Erythroblast (primary cell): ENCODE measurements around the gene PSME1.

Source experiments
- DNase-seq, 2 experiments: peaks; one replicate each; lab custom pipeline; 2025; lab: John Stamatoyannopoulos, UW
- GATA1 ChIP-seq: IDR thresholded peaks from 2 replicates; pipeline ENCODE4 v1.6.1; 2011; ENCODE audit warnings: low read depth, mild to moderate bottlenecking, control low read depth, low read length, moderate library complexity
- POLR2A ChIP-seq: IDR thresholded peaks from 2 replicates; pipeline ENCODE4 v1.6.1; 2011; ENCODE audit warnings: mild to moderate bottlenecking, low read length

Gene PSME1

GRCh38 chr14:24183014-24183481 is 47.1 kb downstream of the PSME1 start:
- TF ChIP-seq POLR2A (no peak), GATA1 (no peak)
- no peak for DNase-seq

- no peak for TF ChIP-seq POLR2A
- TF ChIP-seq GATA1: no peak
- DNase-seq: no peak
Observed at GRCh38 chr14:24184104-24184970, 48.3 kb downstream of the PSME1 start.

GRCh38 chr14:24185026-24185425 is 49.0 kb downstream of the PSME1 start:
- TF ChIP-seq POLR2A (no peak), GATA1 (no peak)
- DNase-seq: no peak

- no peak for DNase-seq
- TF ChIP-seq POLR2A (no peak), GATA1 (no peak)
Observed at GRCh38 chr14:24185741-24186140, 49.7 kb downstream of the PSME1 start.

- no peak for DNase-seq
- TF ChIP-seq GATA1: no peak
- TF ChIP-seq POLR2A: no peak
Observed at GRCh38 chr14:24186831-24187538, 51.0 kb downstream of the PSME1 start.

- DNase-seq: no peak
- TF ChIP-seq GATA1 (no peak), POLR2A (no peak)
Observed at GRCh38 chr14:24187539-24187915, 51.5 kb downstream of the PSME1 start.
